Right ventricle myocardium inferior (tissue), 1 donor: ENCODE results near the gene ALAS2. TPM values are rescaled to one million over a fixed set of nuclear protein-coding genes. Genes with fewer than 3 reads are reported as not detected.

Source experiments
- total RNA-seq: library from RNA; stranded (reverse); fragmentation: NEBNext Ultra II Directional; extraction: Animal tissue kit (Norgen Biotek cat#: 25700); gene quantifications from one replicate; pipeline ENCODE4 v1.2.1, GENCODE V29; 2021
- donor health status: DM: no; HTN: yes; CAD: no; lungs with severe emphysema.

Gene ALAS2
- total RNA-seq, 1 donor from 2014 or later: 0.68 TPM

Other genes with a start within 250 kb of the ALAS2 start
- gene ITIH6, start 232.7 kb downstream of the ALAS2 start, total RNA-seq: not detected
- 71.9 TPM for gene MAGED2, start 223.2 kb downstream of the ALAS2 start, total RNA-seq
- gene TRO, start 110.2 kb downstream of the ALAS2 start, total RNA-seq: 1.8 TPM
- 0.16 TPM for gene PFKFB1, start 36.8 kb downstream of the ALAS2 start, total RNA-seq
- gene APEX2, start 30.6 kb downstream of the ALAS2 start, total RNA-seq: 8.3 TPM
- gene PAGE2B, start 44.1 kb upstream of the ALAS2 start, total RNA-seq: not detected
- gene PAGE2, start 58.0 kb upstream of the ALAS2 start, total RNA-seq: not detected
- gene PAGE5, start 189.4 kb upstream of the ALAS2 start, total RNA-seq: not detected
- gene PAGE3, start 233.9 kb upstream of the ALAS2 start, total RNA-seq: not detected